ENCODE data around the gene YIPF5. TPM values are rescaled to one million over a fixed set of nuclear protein-coding genes. Genes with fewer than 3 reads are reported as not detected.

YIPF5 gene
- total RNA-seq, 4 donors from 2014 or later = 15.5 to 26.5 (median 19.5) TPM

DNA sequence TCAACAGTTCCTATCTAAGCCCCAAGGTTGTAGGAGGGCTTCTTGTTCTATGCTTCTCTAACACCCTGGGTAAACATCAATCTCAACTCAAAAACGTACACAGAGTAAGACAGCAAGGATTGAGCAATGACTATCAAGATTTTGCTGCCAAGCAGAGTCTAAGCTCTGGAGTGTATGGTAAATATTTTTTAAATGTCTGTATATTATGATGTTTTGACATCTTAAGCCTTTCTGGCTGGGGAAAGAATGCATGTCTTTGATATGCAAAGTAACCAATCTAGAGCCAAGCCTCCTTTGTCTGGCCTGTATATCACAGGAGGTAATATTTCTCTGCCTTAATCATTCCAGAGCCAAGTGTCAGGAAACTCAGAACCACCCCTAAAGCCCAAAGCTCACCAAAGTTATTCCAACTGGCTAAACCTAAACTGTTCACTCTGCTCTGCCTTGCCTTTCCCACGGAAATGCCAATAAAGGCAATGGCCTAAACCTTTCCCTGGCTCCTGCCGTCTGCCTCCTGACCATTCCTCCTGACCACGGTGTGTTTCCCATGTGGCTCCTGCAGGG, 45.2 kb downstream of the YIPF5 start:
- Histone ChIP-seq H3K9me3 (no peaks in the 10 kb centered on the region), H3K36me3 (no peaks in the 10 kb centered on the region), H3K27ac (no peak overlapping the region), H3K4me1 (no peaks in the 10 kb centered on the region), H3K4me3 (no peak overlapping the region), H3K27me3 (no peaks in the 10 kb centered on the region)
- DNase-seq (no peak), ATAC-seq (no peak)
- intact Hi-C loops (cut with DNase I; ENCODE audit: low total_unique reads) (no loop called here), in situ Hi-C loops (cut with MboI; ENCODE audit: low sequenced_read_pairs in 4 of 4) (loop anchor here in 1 of 4 donors (25.0 kb wide), 1 partner anchor 288 kb away; no protein-coding TSS in a partner anchor)
- TF ChIP-seq POLR2A (IDR thresholded peaks at IDR 0.05) = no peak
- TF ChIP-seq, protein P1, sequence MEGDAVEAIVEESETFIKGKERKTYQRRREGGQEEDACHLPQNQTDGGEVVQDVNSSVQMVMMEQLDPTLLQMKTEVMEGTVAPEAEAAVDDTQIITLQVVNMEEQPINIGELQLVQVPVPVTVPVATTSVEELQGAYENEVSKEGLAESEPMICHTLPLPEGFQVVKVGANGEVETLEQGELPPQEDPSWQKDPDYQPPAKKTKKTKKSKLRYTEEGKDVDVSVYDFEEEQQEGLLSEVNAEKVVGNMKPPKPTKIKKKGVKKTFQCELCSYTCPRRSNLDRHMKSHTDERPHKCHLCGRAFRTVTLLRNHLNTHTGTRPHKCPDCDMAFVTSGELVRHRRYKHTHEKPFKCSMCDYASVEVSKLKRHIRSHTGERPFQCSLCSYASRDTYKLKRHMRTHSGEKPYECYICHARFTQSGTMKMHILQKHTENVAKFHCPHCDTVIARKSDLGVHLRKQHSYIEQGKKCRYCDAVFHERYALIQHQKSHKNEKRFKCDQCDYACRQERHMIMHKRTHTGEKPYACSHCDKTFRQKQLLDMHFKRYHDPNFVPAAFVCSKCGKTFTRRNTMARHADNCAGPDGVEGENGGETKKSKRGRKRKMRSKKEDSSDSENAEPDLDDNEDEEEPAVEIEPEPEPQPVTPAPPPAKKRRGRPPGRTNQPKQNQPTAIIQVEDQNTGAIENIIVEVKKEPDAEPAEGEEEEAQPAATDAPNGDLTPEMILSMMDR (IDR thresholded peaks at IDR 0.05 in 4 of 5, conservative IDR thresholded peaks at IDR 0.05 in 1 of 5) = no peak

DNA sequence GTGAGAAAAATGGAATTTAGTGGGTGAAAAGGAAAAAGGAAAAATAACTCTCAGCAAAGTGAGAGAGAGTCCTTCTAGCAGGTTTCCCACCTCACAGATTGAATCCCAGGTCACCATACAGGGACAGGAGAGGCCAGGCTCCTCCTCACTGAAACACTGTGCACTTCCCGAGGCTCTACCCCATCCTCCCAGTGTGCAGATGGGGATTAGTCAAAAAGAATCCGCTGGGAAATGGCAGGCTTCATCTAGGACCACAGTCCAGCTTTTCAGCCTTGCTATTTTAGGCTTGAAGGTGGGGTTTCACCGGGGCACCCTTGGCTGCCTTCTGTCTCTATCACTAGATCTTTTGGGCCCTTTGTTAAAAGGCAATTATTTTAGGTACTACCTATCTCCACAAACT, 47.8 kb downstream of the YIPF5 start:
- no peaks in the 10 kb centered on the region for H3K4me1 ChIP-seq
- H3K4me3 ChIP-seq = no peak overlapping the region
- no peaks in the 10 kb centered on the region for H3K27me3 ChIP-seq
- H3K9me3 ChIP-seq = no peaks in the 10 kb centered on the region
- ATAC-seq (no peak), DNase-seq (no peak)
- H3K27ac ChIP-seq = no peak overlapping the region
- no peak for TF ChIP-seq POLR2A (IDR thresholded peaks at IDR 0.05)
- TF ChIP-seq, protein P1 (IDR thresholded peaks at IDR 0.05 in 4 of 5, conservative IDR thresholded peaks at IDR 0.05 in 1 of 5) = no peak
- intact Hi-C loops (cut with DNase I; ENCODE audit: low total_unique reads) (no loop called here), in situ Hi-C loops (cut with MboI; ENCODE audit: low sequenced_read_pairs in 4 of 4) (no loop called here)
- no peaks in the 10 kb centered on the region for H3K36me3 ChIP-seq

DNA sequence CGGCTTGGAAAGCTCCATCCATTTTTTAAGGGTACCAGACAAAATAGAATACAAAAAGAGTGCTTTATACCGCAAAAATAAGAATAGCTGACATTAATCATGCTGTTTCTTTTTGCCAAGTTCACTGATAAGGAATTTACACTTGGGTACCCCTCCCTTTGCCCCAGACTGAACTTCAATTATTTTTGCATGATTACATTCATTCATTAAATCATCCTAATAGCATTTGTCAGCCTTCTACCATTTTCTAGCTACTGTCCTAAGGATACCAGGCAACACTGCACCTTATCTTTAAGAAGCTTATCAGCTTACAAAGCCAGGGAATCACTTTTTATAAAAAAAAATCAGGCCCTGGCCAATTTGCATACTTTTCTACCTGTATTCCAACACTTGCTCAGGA, 48.4 kb downstream of the YIPF5 start:
- TF ChIP-seq, protein P1 (IDR thresholded peaks at IDR 0.05 in 4 of 5, conservative IDR thresholded peaks at IDR 0.05 in 1 of 5) = no peak
- TF ChIP-seq POLR2A (IDR thresholded peaks at IDR 0.05) = no peak
- in situ Hi-C loops (cut with MboI; ENCODE audit: low sequenced_read_pairs in 4 of 4) = no loop called here
- intact Hi-C loops (cut with DNase I; ENCODE audit: low total_unique reads) = no loop called here
- Histone ChIP-seq H3K36me3 (no peaks in the 10 kb centered on the region), H3K27ac (no peak overlapping the region), H3K4me3 (no peak overlapping the region), H3K27me3 (no peaks in the 10 kb centered on the region), H3K4me1 (no peaks in the 10 kb centered on the region), H3K9me3 (no peaks in the 10 kb centered on the region)
- no peak for ATAC-seq
- DNase-seq = no peak

DNA sequence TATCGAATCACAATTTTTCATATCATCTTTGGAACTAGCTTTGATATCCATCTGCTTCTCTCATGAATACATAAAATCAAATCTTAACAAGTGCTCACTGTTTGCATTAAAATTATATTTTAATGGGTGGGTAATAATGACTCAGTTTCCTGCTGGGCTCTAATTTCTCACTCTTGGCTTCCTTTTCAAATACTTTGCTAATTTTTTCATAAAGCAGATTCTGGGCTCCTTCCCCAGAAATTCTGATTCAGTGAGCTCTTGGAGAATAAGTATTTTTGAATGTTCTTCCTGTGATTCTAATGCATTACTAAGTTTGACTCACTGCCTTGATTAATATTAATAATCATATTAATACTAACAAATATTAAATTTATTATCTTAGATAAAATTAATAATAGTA, 48.9 kb downstream of the YIPF5 start:
- intact Hi-C loops (cut with DNase I; ENCODE audit: low total_unique reads) = no loop called here
- H3K27ac ChIP-seq = no peak overlapping the region
- no peaks in the 10 kb centered on the region for H3K27me3 ChIP-seq
- TF ChIP-seq, protein P1 (IDR thresholded peaks at IDR 0.05 in 4 of 5, conservative IDR thresholded peaks at IDR 0.05 in 1 of 5) = no peak
- no peak for TF ChIP-seq POLR2A (IDR thresholded peaks at IDR 0.05)
- H3K4me3 ChIP-seq = no peak overlapping the region
- no peaks in the 10 kb centered on the region for H3K9me3 ChIP-seq
- no peaks in the 10 kb centered on the region for H3K4me1 ChIP-seq
- ATAC-seq (no peak), DNase-seq (no peak)
- H3K36me3 ChIP-seq = no peaks in the 10 kb centered on the region
- in situ Hi-C loops (cut with MboI; ENCODE audit: low sequenced_read_pairs in 4 of 4) = no loop called here

DNA sequence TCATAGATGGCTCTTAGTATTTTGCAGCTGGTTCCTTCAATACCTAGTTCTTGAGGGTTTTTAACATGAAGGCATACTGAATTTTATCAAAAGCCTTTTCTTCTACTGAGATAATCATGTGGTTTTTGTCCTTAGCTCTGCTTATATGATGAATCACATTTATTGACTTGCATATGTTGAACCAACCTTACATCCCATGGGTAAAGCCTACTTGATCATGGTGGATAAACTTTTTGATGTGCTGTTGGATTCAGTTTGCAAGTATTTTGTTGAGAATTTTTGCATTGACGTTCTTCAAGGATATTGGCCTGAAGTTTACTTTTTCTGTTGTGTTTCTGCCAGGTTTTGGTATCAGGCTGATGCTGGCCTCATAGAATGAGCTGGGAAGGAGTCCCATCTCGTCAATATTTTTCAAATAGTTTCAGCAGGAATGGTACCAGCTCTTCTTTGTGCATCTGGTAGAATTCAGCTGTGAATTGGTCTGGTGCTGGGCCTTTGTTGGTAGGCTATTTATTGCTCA, 49.7 kb downstream of the YIPF5 start:
- Histone ChIP-seq H3K9me3 (no peaks in the 10 kb centered on the region), H3K4me3 (no peak overlapping the region), H3K4me1 (no peaks in the 10 kb centered on the region), H3K27me3 (no peaks in the 10 kb centered on the region), H3K27ac (no peak overlapping the region), H3K36me3 (no peaks in the 10 kb centered on the region)
- intact Hi-C loops (cut with DNase I; ENCODE audit: low total_unique reads) = no loop called here
- no peak for TF ChIP-seq POLR2A (IDR thresholded peaks at IDR 0.05)
- TF ChIP-seq, protein P1 (IDR thresholded peaks at IDR 0.05 in 4 of 5, conservative IDR thresholded peaks at IDR 0.05 in 1 of 5) = no peak
- ATAC-seq (no peak), DNase-seq (no peak)
- in situ Hi-C loops (cut with MboI; ENCODE audit: low sequenced_read_pairs in 4 of 4) = no loop called here
